Right cardiac atrium (tissue), 5 donors: ENCODE measurements around the gene PEF1. TPM values are rescaled to one million over a fixed set of nuclear protein-coding genes. Genes with fewer than 3 reads are reported as not detected.

Experiments used
- ATAC-seq, 2 donors: fragments of 200-7000 bp; cut with Tn5 transposase; one replicate each; pipeline versions ENCODE4 v1.8.0 to v1.9.1; 2020; ENCODE audit warnings: moderate library complexity in 2 of 2, mild to moderate bottlenecking in 1 of 2
- DNase-seq, 3 donors: peaks; one replicate each; pipeline ENCODE4 v3.0.0-alpha.2; 2020
- H3K27ac ChIP-seq: one replicate; pipeline ENCODE4 v1.5.1; 2013; ENCODE audit warnings: mild to moderate bottlenecking, low read length, control low read depth, moderate library complexity
- H3K27me3 ChIP-seq: one replicate; pipeline ENCODE4 v1.6.1; 2013; ENCODE audit not compliant: control insufficient read depth, insufficient read depth
- H3K4me1 ChIP-seq: one replicate; pipeline ENCODE4 v1.6.1; 2013; ENCODE audit warnings: low read length; ENCODE audit not compliant: control insufficient read depth, insufficient read depth
- H3K4me3 ChIP-seq: one replicate; pipeline ENCODE4 v1.5.1; 2013; ENCODE audit warnings: low read length, control low read depth
- H3K9me3 ChIP-seq: one replicate; pipeline ENCODE4 v1.6.1; 2013; ENCODE audit warnings: low read length; ENCODE audit not compliant: control insufficient read depth
- whole genome bisulfite sequencing: extraction: QIAGEN DNeasy Blood & Tissue Kit; methylation state at CpG from one replicate; pipeline ENCODE4 v1.1.7; 2013; 5-methylcytosine and 5-hydroxymethylcytosine counted together
- intact Hi-C, 4 donors: fragments of 100-400 bp; cut with DNase I; formaldehyde crosslinking; loops; one replicate each; pipeline versions ENCODE4 v1.11.0 to v1.14.0; 2022 to 2023
- polyA plus RNA-seq: library from polyadenylated mRNA; stranded (reverse); fragments of 200-250 nt; gene quantifications from one replicate; pipeline ENCODE4 v1.2.3, GENCODE V29; 2013
- total RNA-seq, 4 donors: library from RNA; stranded (reverse); fragmentation: NEBNext Ultra II Directional; extraction: Animal tissue kit (Norgen Biotek cat#: 25700); gene quantifications; one replicate each; pipeline ENCODE4 v1.2.1, GENCODE V29; 2021
- donor health status: healthy with polysubstance abuse.
- donor health status: DM: no; HTN: yes; CAD: no.
- donor health status: DM: no; HTN: no; CAD: no.
- donor health status: DM: no; HTN: yes; CAD: no; lungs with severe emphysema.
- donor health status: DM: yes; HTN: yes; CAD: no.

Gene PEF1
- total and polyA plus RNA-seq, 5 donors, result 38.6 to 47.7 (median 42.5) TPM

DNA sequence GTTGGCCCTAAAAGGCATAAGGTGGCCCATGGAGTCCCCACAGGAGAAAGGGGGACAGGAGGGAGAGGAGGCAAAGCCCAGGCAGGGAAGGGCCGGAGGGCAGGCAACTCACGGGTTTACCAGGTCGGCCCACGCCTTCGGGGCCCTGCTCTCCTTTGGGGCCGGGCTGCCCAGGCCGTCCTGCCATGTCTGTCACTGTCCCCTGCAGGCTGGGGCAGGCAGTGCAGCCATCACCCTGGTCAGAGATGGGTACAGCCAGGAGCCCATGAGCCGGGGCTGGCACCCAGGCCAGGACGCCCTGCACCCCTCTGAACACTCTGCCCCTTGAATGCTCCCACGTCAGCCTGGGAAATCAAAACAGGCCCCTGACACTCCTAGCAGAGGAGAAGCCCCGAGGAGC is 39.3 kb upstream of the PEF1 start:
- H3K4me3 ChIP-seq, result no peak overlapping the region
- 77% methylated on average over 11 of the region's 11 CpGs for WGBS

DNA sequence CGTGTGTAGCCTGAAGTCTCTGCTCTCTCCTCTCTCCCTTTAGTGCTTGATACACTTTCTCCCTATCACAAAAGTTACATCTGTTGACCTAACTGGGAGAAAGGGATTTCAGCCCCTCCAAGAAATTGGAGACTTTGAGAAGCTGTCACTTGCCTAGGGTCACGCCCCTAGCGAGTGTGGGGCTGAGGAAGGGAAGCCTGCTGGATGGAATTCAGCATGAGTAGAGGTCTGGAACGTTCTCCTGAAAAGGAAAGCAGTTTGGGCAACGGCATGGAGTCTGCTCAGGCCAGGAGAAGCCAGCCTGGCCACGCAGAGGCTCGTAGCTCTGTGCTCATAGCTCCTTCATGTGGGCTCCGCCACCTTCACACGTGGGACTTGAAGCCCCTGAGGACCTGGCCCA is 36.7 kb upstream of the PEF1 start:
- no peaks in the 10 kb centered on the region for H3K27me3 ChIP-seq
- no peaks in the 10 kb centered on the region for H3K4me1 ChIP-seq
- no peak for ATAC-seq
- intact Hi-C loops, result no loop called here
- DNase-seq, result peak in 1 of 3 donors; percentile 53
- no peaks in the 10 kb centered on the region for H3K9me3 ChIP-seq
- WGBS, result 60% methylated on average over 9 of the region's 9 CpGs
- H3K4me3 ChIP-seq, result no peak overlapping the region
- H3K27ac ChIP-seq, result no peak overlapping the region

More for the DNA sequence above, 39.3 kb upstream of the PEF1 start:
- Histone ChIP-seq H3K27ac (no peak overlapping the region), H3K27me3 (no peaks in the 10 kb centered on the region), H3K4me1 (no peaks in the 10 kb centered on the region), H3K9me3 (no peaks in the 10 kb centered on the region)
- intact Hi-C loops, result no loop called here
- peak in 1 of 2 donors; percentile 11 for ATAC-seq
- DNase-seq, result peak in 2 of 3 donors; percentile 40 to 64

DNA sequence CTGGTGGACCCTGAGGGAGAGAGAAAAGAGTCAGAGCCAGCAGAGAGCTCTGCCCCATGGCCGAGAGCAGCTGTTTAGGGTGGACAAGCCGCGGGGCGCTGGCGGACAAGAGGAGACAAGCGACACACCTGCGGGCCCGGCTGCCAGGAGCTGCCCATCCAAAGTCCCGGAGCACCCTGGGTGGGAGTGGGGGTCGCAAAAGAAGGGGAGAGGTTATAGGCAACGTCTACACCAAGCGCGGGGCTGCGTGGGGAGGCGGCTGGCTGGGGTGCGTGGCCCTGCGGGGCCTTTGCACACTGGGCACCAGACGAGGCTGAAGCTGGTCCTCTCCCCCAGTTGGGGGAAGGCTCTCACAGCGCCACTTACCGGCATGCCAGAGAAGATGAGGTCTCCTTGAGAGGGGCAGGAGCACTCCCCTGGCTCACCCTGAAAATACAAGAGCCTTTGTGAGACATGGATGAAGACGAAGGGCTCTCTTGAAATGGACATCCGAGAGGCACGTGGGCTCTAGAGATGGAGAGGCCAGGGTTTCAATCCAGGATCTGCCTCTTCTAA is 35.1 kb upstream of the PEF1 start:
- ATAC-seq (no peak), DNase-seq (peak in 1 of 3 donors; percentile 43)
- Histone ChIP-seq H3K4me3 (no peak overlapping the region), H3K9me3 (no peaks in the 10 kb centered on the region), H3K4me1 (no peaks in the 10 kb centered on the region), H3K27me3 (no peaks in the 10 kb centered on the region), H3K27ac (no peak overlapping the region)
- WGBS, result 84% methylated on average over 23 of the region's 23 CpGs
- intact Hi-C loops, result no loop called here

DNA sequence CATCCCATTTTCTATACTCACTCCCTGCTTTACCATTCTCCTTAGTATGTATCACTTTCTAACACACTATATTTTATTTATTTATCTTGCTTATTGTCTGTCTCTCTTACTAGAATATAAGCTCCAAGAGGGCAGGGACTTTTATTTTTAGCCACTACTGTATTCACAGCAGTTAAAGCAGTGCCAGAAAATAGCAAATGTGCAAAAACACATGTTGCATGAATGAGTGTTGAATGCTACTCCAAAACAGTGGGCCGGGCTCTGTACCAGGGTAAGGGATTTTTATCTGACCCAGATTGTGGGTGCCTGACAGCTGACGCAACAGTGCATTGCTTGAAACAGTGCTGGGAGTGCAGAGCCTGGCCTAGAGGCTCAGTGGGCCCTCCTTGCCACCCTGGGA is 34.4 kb upstream of the PEF1 start:
- H3K4me3 ChIP-seq, result no peak overlapping the region
- no peaks in the 10 kb centered on the region for H3K27me3 ChIP-seq
- H3K27ac ChIP-seq, result no peak overlapping the region
- ATAC-seq (no peak), DNase-seq (peak in 1 of 3 donors; percentile 2)
- intact Hi-C loops, result no loop called here
- no peaks in the 10 kb centered on the region for H3K9me3 ChIP-seq
- 34% methylated on average over 2 of the region's 2 CpGs for WGBS
- H3K4me1 ChIP-seq, result no peaks in the 10 kb centered on the region

DNA sequence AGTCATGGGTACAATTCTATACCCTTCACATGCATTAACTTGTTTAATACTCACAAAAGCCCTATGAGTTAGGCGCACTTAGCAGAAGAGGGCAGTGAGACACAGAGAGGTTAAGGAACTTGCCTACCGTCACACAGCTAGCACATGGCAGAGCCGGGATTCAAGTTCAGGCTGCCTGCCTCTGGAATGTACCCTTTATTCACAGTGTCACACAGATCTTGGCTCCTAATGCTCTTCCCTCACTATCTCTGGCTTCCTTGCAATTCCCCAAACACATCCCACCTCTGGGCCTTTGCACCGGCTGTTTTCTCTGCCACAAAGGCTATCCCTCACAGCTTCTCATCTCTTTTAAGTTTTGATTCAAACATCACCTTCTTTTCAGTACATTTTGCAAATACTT is 34.0 kb upstream of the PEF1 start:
- Histone ChIP-seq H3K4me3 (no peak overlapping the region), H3K27ac (no peak overlapping the region), H3K9me3 (no peaks in the 10 kb centered on the region), H3K4me1 (peaks cover 2% of the 10 kb centered on the region), H3K27me3 (no peaks in the 10 kb centered on the region)
- intact Hi-C loops, result no loop called here
- no peak for ATAC-seq
- WGBS, result 80% methylated on average over 4 of the region's 4 CpGs
- no peak for DNase-seq

DNA sequence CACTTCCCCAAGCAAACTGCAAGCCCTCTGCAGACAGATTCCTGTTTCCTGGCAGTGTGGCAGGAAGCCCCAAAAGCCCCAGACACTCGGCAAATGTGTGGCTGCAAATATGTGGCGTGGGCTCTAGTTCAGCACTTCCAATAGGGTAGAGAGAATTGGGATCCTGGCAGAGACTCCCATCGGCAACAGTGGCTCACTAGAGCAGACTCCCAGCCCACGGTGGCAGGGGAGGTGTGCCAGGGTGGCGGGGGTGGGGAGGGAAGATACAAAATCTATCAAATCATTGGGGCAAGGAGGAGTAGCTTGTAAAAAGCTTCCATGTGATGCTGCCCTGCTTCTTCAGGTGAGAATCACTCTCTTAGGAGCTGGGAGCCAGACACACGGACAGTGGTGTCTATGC is 33.3 kb upstream of the PEF1 start:
- intact Hi-C loops, result no loop called here
- H3K9me3 ChIP-seq, result no peaks in the 10 kb centered on the region
- DNase-seq, result peak in 1 of 3 donors; percentile 21
- no peak overlapping the region for H3K4me3 ChIP-seq
- 66% methylated on average over 6 of the region's 6 CpGs for WGBS
- no peak for ATAC-seq
- no peaks in the 10 kb centered on the region for H3K27me3 ChIP-seq
- no peak overlapping the region for H3K27ac ChIP-seq
- peaks cover 2% of the 10 kb centered on the region for H3K4me1 ChIP-seq

DNA sequence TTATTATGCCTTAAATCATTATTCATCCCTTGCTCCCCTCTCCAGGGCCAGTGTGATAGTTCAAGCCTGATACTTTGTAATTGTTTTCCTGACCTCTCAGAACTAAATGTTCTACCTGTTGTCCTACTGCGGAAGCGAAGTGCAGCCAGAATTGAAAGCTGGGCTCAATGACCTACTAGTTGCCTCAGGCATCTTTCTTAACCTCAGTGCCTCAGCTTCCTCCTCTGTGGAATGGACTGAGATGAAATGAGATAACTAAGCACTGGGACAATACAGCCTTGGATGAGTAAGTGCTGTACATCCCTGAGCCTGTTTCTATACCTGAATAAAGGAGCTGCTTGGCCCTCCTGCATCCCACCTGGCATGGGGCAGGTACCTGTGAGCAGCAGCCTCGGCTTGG is 32.7 kb upstream of the PEF1 start:
- H3K27ac ChIP-seq, result no peak overlapping the region
- intact Hi-C loops, result no loop called here
- ATAC-seq (no peak), DNase-seq (no peak)
- peaks cover 2% of the 10 kb centered on the region for H3K4me1 ChIP-seq
- H3K4me3 ChIP-seq, result no peak overlapping the region
- no peaks in the 10 kb centered on the region for H3K9me3 ChIP-seq
- 76% methylated on average over 3 of the region's 3 CpGs for WGBS
- no peaks in the 10 kb centered on the region for H3K27me3 ChIP-seq

DNA sequence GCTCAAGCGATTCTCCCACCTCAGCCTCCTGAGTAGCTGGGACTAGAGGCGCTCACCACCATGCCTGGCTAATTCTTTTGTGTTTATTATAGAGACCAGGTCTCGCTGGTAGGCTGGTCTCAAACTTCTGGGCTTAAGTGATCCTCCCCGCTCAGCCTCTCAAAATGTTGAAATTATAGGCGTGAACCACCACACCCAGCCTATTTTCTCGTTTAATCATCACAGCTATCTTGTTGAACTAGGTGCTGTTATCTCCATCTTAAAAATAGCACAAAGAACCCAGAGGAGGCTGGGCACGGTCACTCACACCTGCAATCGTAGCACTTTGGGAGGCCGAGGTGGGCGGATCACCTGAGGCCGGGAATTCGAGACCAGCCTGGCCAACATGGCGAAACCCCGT is 31.1 kb upstream of the PEF1 start:
- 73% methylated on average over 14 of the region's 14 CpGs for WGBS

DNA sequence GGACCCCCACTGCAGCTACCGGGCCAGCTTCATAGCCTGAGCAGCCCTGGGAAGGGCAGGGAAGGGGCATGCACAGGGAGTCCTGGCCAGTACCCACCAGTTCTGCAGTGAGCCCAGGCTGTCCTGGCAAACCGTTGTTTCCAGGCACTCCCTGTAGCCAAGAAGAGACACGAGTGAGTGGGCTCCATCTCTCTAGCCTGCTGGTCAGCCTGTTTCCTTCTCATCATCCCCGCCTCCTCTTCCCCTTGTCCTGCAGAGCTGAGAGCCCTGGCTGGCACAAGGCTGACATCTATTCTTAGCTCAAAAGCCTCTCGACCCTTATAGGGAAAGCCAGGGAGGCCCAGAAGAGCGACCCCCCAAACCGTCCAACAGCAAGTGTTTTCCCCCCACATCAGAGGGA is 30.5 kb upstream of the PEF1 start:
- DNase-seq (peak in 2 of 3 donors; percentile 52 to 57), ATAC-seq (peak; percentile 37 to 38)
- Histone ChIP-seq H3K27ac (peak overlapping the region; percentile 62), H3K4me1 (peaks cover 12% of the 10 kb centered on the region), H3K27me3 (no peaks in the 10 kb centered on the region), H3K4me3 (no peak overlapping the region), H3K9me3 (no peaks in the 10 kb centered on the region)
- 48% methylated on average over 7 of the region's 7 CpGs for WGBS
- intact Hi-C loops, result no loop called here

More for the DNA sequence above, 31.1 kb upstream of the PEF1 start:
- Histone ChIP-seq H3K27ac (no peak overlapping the region), H3K27me3 (no peaks in the 10 kb centered on the region), H3K9me3 (no peaks in the 10 kb centered on the region), H3K4me3 (no peak overlapping the region), H3K4me1 (peaks cover 9% of the 10 kb centered on the region)
- intact Hi-C loops, result no loop called here
- ATAC-seq (no peak), DNase-seq (peak in 2 of 3 donors; percentile 24 to 43)

DNA sequence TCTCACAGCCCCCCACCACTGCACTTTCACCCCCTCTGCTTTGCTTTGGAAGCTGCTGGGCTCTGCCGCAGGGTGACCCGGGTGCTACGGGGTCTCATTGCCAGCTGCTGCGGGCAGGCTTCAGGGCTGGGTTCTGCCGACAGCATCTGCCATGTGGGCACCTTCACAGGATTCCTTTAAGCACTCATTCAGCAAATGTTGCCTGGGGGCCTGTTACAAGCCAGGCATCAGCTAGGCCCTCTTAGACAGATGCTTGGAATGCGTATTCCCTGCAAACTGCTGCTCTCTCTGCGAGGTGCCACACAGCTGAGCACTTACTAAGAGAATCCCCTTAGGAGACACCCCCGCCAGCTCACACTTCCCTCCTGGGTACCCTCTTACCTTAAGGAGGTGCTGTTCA is 29.9 kb upstream of the PEF1 start:
- no peak overlapping the region for H3K27ac ChIP-seq
- peak in 2 of 3 donors; percentile 18 to 20 for DNase-seq
- no peaks in the 10 kb centered on the region for H3K27me3 ChIP-seq
- H3K4me3 ChIP-seq, result no peak overlapping the region
- ATAC-seq, result no peak
- no peaks in the 10 kb centered on the region for H3K9me3 ChIP-seq
- intact Hi-C loops, result no loop called here
- 66% methylated on average over 8 of the region's 8 CpGs for WGBS
- H3K4me1 ChIP-seq, result peaks cover 13% of the 10 kb centered on the region

DNA sequence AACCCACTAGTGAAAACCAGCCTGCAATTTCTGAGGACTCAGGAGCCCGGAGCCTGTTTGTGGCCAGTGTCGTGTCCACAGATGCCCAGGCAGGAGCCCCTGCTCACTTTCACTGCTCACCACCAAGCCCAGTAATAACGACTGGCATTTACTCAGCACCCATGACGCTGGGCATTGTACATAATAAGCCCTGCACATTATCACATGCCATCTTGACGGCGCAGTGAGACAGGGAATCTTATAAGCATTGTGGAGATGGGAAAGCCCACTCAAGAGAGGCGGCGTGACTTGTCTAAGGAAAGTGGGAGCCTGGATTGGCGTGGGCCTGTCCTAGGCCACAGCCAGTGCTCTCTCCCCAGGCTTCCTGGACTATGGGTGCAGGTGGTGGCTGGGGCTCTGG is 28.8 kb upstream of the PEF1 start:
- no peak for ATAC-seq
- Histone ChIP-seq H3K27me3 (no peaks in the 10 kb centered on the region), H3K4me3 (no peak overlapping the region), H3K4me1 (peaks cover 18% of the 10 kb centered on the region), H3K27ac (peak overlapping the region; percentile 7), H3K9me3 (no peaks in the 10 kb centered on the region)
- intact Hi-C loops, result no loop called here
- peak in 2 of 3 donors; percentile 3 to 31 for DNase-seq
- 79% methylated on average over 9 of the region's 9 CpGs for WGBS

DNA sequence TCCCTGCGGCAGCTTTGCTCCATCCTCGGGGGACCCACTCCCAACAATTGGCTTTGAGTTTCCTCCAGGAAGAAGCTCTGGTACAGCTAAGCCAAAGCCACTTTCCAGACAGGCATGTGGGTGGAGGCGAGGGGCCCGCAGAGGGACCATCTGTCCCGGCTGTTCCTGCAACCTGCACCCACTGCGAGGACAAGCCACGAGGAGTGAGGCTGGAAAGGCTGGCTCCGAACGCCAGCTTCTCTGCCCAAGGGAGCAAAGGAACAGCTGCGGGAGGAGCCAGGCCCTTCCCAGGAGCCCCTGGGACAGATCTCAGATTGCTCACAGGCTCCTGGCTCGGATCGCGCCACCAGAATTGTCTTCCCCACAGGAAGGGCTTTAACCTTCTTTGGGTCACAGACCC is 28.3 kb upstream of the PEF1 start:
- no peaks in the 10 kb centered on the region for H3K9me3 ChIP-seq
- no peaks in the 10 kb centered on the region for H3K27me3 ChIP-seq
- intact Hi-C loops, result no loop called here
- peaks cover 18% of the 10 kb centered on the region for H3K4me1 ChIP-seq
- H3K4me3 ChIP-seq, result no peak overlapping the region
- H3K27ac ChIP-seq, result peak overlapping the region; percentile 7
- 28% methylated on average over 13 of the region's 13 CpGs for WGBS
- ATAC-seq, result peak; percentile 5 to 14
- peak in 2 of 3 donors; percentile 75 to 80 for DNase-seq
